ENCODE data around the gene RAB40C.

The RAB40C gene

GRCh38 chr16:637081-638018, 47.5 kb downstream of the RAB40C start:
- FAIRE-seq, result no peak
- peak; percentile 99 for DNase-seq (ENCODE audit: insufficient read length, low spot score)
- TF ChIP-seq POLR2A (IDR thresholded peaks at IDR 0.05; ENCODE audit: low read depth, low read length), result no peak

- FAIRE-seq, result no peak
- no peak for TF ChIP-seq POLR2A (IDR thresholded peaks at IDR 0.05; ENCODE audit: low read depth, low read length)
- no peak for DNase-seq (ENCODE audit: insufficient read length, low spot score)
Observed at GRCh38 chr16:638034-638543, 48.2 kb downstream of the RAB40C start.

GRCh38 chr16:638836-639235, 49.0 kb downstream of the RAB40C start:
- no peak for TF ChIP-seq POLR2A (IDR thresholded peaks at IDR 0.05; ENCODE audit: low read depth, low read length)
- no peak for FAIRE-seq
- DNase-seq (ENCODE audit: insufficient read length, low spot score), result no peak

- no peak for TF ChIP-seq POLR2A (IDR thresholded peaks at IDR 0.05; ENCODE audit: low read depth, low read length)
- DNase-seq (ENCODE audit: insufficient read length, low spot score) (no peak), FAIRE-seq (no peak)
Observed at GRCh38 chr16:640614-641013, 50.7 kb downstream of the RAB40C start.

- FAIRE-seq (no peak), DNase-seq (ENCODE audit: insufficient read length, low spot score) (peak; percentile 98)
- peak; percentile 95 for TF ChIP-seq POLR2A (IDR thresholded peaks at IDR 0.05; ENCODE audit: low read depth, low read length)
Observed at GRCh38 chr16:641326-642188, 51.7 kb downstream of the RAB40C start, which contains the start of gene MCRIP2. TSS of gene MCRIP2 (plus strand) at chr16:641828. CDS start at chr16:641992, 164 bp downstream.

- TF ChIP-seq POLR2A (IDR thresholded peaks at IDR 0.05; ENCODE audit: low read depth, low read length), result no peak
- DNase-seq (ENCODE audit: insufficient read length, low spot score) (no peak), FAIRE-seq (no peak)
Observed at GRCh38 chr16:642189-643049, 52.6 kb downstream of the RAB40C start.

- FAIRE-seq (no peak), DNase-seq (ENCODE audit: insufficient read length, low spot score) (no peak)
- no peak for TF ChIP-seq POLR2A (IDR thresholded peaks at IDR 0.05; ENCODE audit: low read depth, low read length)
Observed at GRCh38 chr16:643050-643368, 53.1 kb downstream of the RAB40C start.

- FAIRE-seq (no peak), DNase-seq (ENCODE audit: insufficient read length, low spot score) (no peak)
- no peak for TF ChIP-seq POLR2A (IDR thresholded peaks at IDR 0.05; ENCODE audit: low read depth, low read length)
Observed at GRCh38 chr16:644556-644955, 54.7 kb downstream of the RAB40C start.

- FAIRE-seq, result peak; percentile 74
- peak; percentile 91 for DNase-seq (ENCODE audit: insufficient read length, low spot score)
Observed at GRCh38 chr16:645852-646678, 56.2 kb downstream of the RAB40C start.

GRCh38 chr16:646679-647172, 56.9 kb downstream of the RAB40C start:
- FAIRE-seq (no peak), DNase-seq (ENCODE audit: insufficient read length, low spot score) (no peak)
- TF ChIP-seq POLR2A (IDR thresholded peaks at IDR 0.05; ENCODE audit: low read depth, low read length), result no peak

More at GRCh38 chr16:645852-646678, 56.2 kb downstream of the RAB40C start:
- no peak for TF ChIP-seq POLR2A (IDR thresholded peaks at IDR 0.05; ENCODE audit: low read depth, low read length)

GRCh38 chr16:647173-647902, 57.5 kb downstream of the RAB40C start:
- FAIRE-seq, result no peak
- TF ChIP-seq POLR2A (IDR thresholded peaks at IDR 0.05; ENCODE audit: low read depth, low read length), result no peak
- no peak for DNase-seq (ENCODE audit: insufficient read length, low spot score)

Data from H54 (cell line).